M059J (cell line): Measurements from ENCODE around the gene CFAP206. TPM values are rescaled to one million over a fixed set of nuclear protein-coding genes. Genes with fewer than 3 reads are reported as not detected.

Source experiments
- total RNA-seq: library from RNA; depleted of rRNA; stranded (reverse); fragments of >200 nt; shearing (Covaris generic); gene quantifications from 2 replicates; pipeline ENCODE4 v1.2.3, GENCODE V29; 2014; rRNA removed

CFAP206 gene
- total RNA-seq, 1 experiment from 2014 or later, result 2.4 TPM

Other genes with a start within 250 kb of the CFAP206 start
- gene SMIM8, start 85.4 kb upstream of the CFAP206 start, total RNA-seq, result 3.9 and 6.1 TPM in 2 replicates
- not detected in 2 replicates for gene GJB7, start 78.7 kb upstream of the CFAP206 start, total RNA-seq
- gene C6orf163, start 63.2 kb upstream of the CFAP206 start, total RNA-seq, result not detected in 2 replicates
- 11.4 and 12.7 TPM in 2 replicates for gene SLC35A1, start 65.0 kb downstream of the CFAP206 start, total RNA-seq
- 23.8 and 28.5 TPM in 2 replicates for gene RARS2, start 182.0 kb downstream of the CFAP206 start, total RNA-seq
- 17.9 and 29.0 TPM in 2 replicates for gene ORC3, start 182.2 kb downstream of the CFAP206 start, total RNA-seq